Fibroblast of lung (primary cell): ENCODE data around the gene SEC11A. TPM values are rescaled to one million over a fixed set of nuclear protein-coding genes. Genes with fewer than 3 reads are reported as not detected.
A peak's percentile ranks its signal among the peaks of the same experiment; 100 is the strongest.

Source experiments
- DNase-seq, 2 donors: peaks; one replicate each; pipeline versions ENCODE4 v3.0.0 to v3.0.0-alpha.2; 2010; ENCODE audit warnings: low read depth in 2 of 2
- H2AFZ ChIP-seq: 2 replicates; pipeline ENCODE4 v1.5.1; 2012; ENCODE audit warnings: low read length, control low read depth, inconsistent platforms
- H3K27ac ChIP-seq: 2 replicates; pipeline ENCODE4 v1.5.1; 2011; ENCODE audit warnings: low read length, control low read depth; ENCODE audit not compliant: insufficient read depth
- H3K27me3 ChIP-seq: 2 replicates; pipeline ENCODE4 v1.5.1; 2011; ENCODE audit warnings: mild to moderate bottlenecking, low read length; ENCODE audit not compliant: control insufficient read depth, insufficient read depth
- H3K36me3 ChIP-seq: 2 replicates; pipeline ENCODE4 v1.5.1; 2011; ENCODE audit warnings: low read length; ENCODE audit not compliant: control insufficient read depth, insufficient read depth
- H3K4me1 ChIP-seq: 2 replicates; pipeline ENCODE4 v1.5.1; 2011; ENCODE audit warnings: low read length; ENCODE audit not compliant: control insufficient read depth, insufficient read depth; ENCODE audit errors: extremely low read depth
- H3K4me2 ChIP-seq: 2 replicates; pipeline ENCODE4 v1.5.1; 2011; ENCODE audit warnings: low read length, control low read depth; ENCODE audit not compliant: insufficient read depth; ENCODE audit errors: extremely low read depth
- H3K4me3 ChIP-seq, 4 experiments: fragments of 200-600 bp in 1 of 4; sonication (generic) in 1 of 4; replicated peaks in 1 of 4; 2 replicates each; pipeline ENCODE4 v1.5.1; 2011 to 2016; ENCODE audit warnings: low read length in 4 of 4, low read depth in 3 of 4, mild to moderate bottlenecking in 3 of 4, control low read depth in 2 of 4, inconsistent platforms in 1 of 4, mixed read lengths in 1 of 4; ENCODE audit not compliant: insufficient read depth in 1 of 4; ENCODE audit errors: control extremely low read depth in 1 of 4
- H3K79me2 ChIP-seq: 2 replicates; pipeline ENCODE4 v1.5.1; 2012; ENCODE audit warnings: mild to moderate bottlenecking, low read length, inconsistent platforms; ENCODE audit not compliant: control insufficient read depth, insufficient read depth
- H3K9ac ChIP-seq: 2 replicates; pipeline ENCODE4 v1.5.1; 2011; ENCODE audit warnings: mild to moderate bottlenecking, low read length, control low read depth; ENCODE audit not compliant: insufficient read depth
- H3K9me3 ChIP-seq: 2 replicates; pipeline ENCODE4 v1.5.1; 2012; ENCODE audit warnings: low read depth, low read length; ENCODE audit not compliant: control insufficient read depth, insufficient read depth
- H4K20me1 ChIP-seq: 2 replicates; pipeline ENCODE4 v1.5.1; 2011; ENCODE audit warnings: low read length; ENCODE audit not compliant: control insufficient read depth, insufficient read depth; ENCODE audit errors: extremely low read depth
- CTCF ChIP-seq, 2 donors: IDR thresholded peaks in 1 of 2; conservative IDR thresholded peaks in 1 of 2; 1 replicate in 1 of 2; 2 replicates in 1 of 2; pipeline ENCODE4 v1.5.1; 2011 to 2012; ENCODE audit warnings: low read length in 2 of 2, control low read depth in 1 of 2, inconsistent platforms in 1 of 2, low read depth in 1 of 2, mild to moderate bottlenecking in 1 of 2
- EZH2 ChIP-seq: IDR thresholded peaks from 2 replicates; pipeline ENCODE4 v1.5.1; 2012; ENCODE audit warnings: low read length, control low read depth, mild to moderate bottlenecking; ENCODE audit errors: missing control alignments
- polyA plus RNA-seq, 2 donors: library from polyadenylated mRNA; depleted of rRNA in 1 of 2; stranded (reverse) in 1 of 2; unstranded in 1 of 2; fragments of >200 nt; gene quantifications; 2 replicates each; pipeline ENCODE4 v1.2.1, GENCODE V29; 2011 to 2012; ENCODE audit warnings: missing spikeins in 1 of 2
- total RNA-seq: library from RNA; depleted of rRNA; stranded (reverse); fragments of >200 nt; gene quantifications from 2 replicates; pipeline ENCODE4 v1.2.1, GENCODE V29; 2014

SEC11A gene
- total and polyA plus RNA-seq, 2 donors (not counting 1 experiment from before 2014, with no cell fraction given), result 243 to 263 TPM

- no peaks in the 10 kb centered on the region for H3K27me3 ChIP-seq
- H3K9ac ChIP-seq, result no peak overlapping the region
- peaks cover 1% of the 10 kb centered on the region for H4K20me1 ChIP-seq
- peaks cover 14% of the 10 kb centered on the region for H3K36me3 ChIP-seq
- no peak overlapping the region for H3K27ac ChIP-seq
- DNase-seq, result peak in 1 of 2 donors; percentile 20
- no peak overlapping the region for H2AFZ ChIP-seq
- no peak overlapping the region for H3K4me3 ChIP-seq
- no peaks in the 10 kb centered on the region for H3K9me3 ChIP-seq
- TF ChIP-seq CTCF (conservative IDR thresholded peaks at IDR 0.05 in 1 of 2, IDR thresholded peaks at IDR 0.05 in 1 of 2; ENCODE audit: low read depth in 1 of 2, low read length in 2 of 2) (no peak), EZH2 (no peak)
- H3K4me2 ChIP-seq, result no peak overlapping the region
- H3K4me1 ChIP-seq, result peaks cover 4% of the 10 kb centered on the region
- H3K79me2 ChIP-seq, result peaks cover 5% of the 10 kb centered on the region
Measured at GRCh38 chr15:84638103-84638502, 77.8 kb downstream of the SEC11A start.

GRCh38 chr15:84634228-84634837, 81.6 kb downstream of the SEC11A start:
- H3K4me3 ChIP-seq, result peak overlapping the region; percentile 67 to 86 (median 69)
- peak overlapping the region; percentile 69 for H2AFZ ChIP-seq
- H3K4me2 ChIP-seq, result peak overlapping the region; percentile 93
- H3K79me2 ChIP-seq, result peaks cover 12% of the 10 kb centered on the region
- TF ChIP-seq EZH2 (no peak), CTCF (conservative IDR thresholded peaks at IDR 0.05 in 1 of 2, IDR thresholded peaks at IDR 0.05 in 1 of 2; ENCODE audit: low read depth in 1 of 2, low read length in 2 of 2) (no peak)
- H3K27me3 ChIP-seq, result no peaks in the 10 kb centered on the region
- H3K9me3 ChIP-seq, result no peaks in the 10 kb centered on the region
- peak overlapping the region; percentile 77 for H3K27ac ChIP-seq
- DNase-seq, result no peak
- no peaks in the 10 kb centered on the region for H4K20me1 ChIP-seq
- peak overlapping the region; percentile 66 for H3K9ac ChIP-seq
- peaks cover 2% of the 10 kb centered on the region for H3K36me3 ChIP-seq
- peaks cover 9% of the 10 kb centered on the region for H3K4me1 ChIP-seq

- Histone ChIP-seq H3K79me2 (peaks cover 12% of the 10 kb centered on the region), H3K4me1 (peaks cover 9% of the 10 kb centered on the region), H4K20me1 (no peaks in the 10 kb centered on the region), H3K27ac (peak overlapping the region; percentile 77), H3K9me3 (no peaks in the 10 kb centered on the region), H3K4me3 (peak overlapping the region; percentile 67 to 86 (median 69)), H3K4me2 (peak overlapping the region; percentile 93), H3K27me3 (no peaks in the 10 kb centered on the region), H2AFZ (peak overlapping the region; percentile 80), H3K36me3 (peaks cover 1% of the 10 kb centered on the region), H3K9ac (peak overlapping the region; percentile 66)
- DNase-seq, result peak; percentile 68 to 83
- TF ChIP-seq EZH2 (no peak), CTCF (conservative IDR thresholded peaks at IDR 0.05 in 1 of 2, IDR thresholded peaks at IDR 0.05 in 1 of 2; ENCODE audit: low read depth in 1 of 2, low read length in 2 of 2) (no peak)
Measured at GRCh38 chr15:84633311-84634227, 82.4 kb downstream of the SEC11A start.
